Ovary (tissue), 9 donors: ENCODE measurements around the gene OBSCN. TPM values are rescaled to one million over a fixed set of nuclear protein-coding genes. Genes with fewer than 3 reads are reported as not detected.

ENCODE experiments used
- DNase-seq, 5 donors: peaks; one replicate each; pipeline ENCODE4 v3.0.0-alpha.2; 2019 to 2020
- H3K27ac ChIP-seq, 2 donors: fragments of 200-600 bp; one replicate each; pipeline versions ENCODE4 v1.5.1 to v1.8.0; 2019 to 2022
- H3K27me3 ChIP-seq: fragments of 200-600 bp; one replicate; pipeline ENCODE4 v1.8.0; 2022
- H3K36me3 ChIP-seq: fragments of 200-600 bp; sonication (generic); one replicate; pipeline ENCODE4 v1.5.1; 2019
- H3K4me1 ChIP-seq: one replicate; pipeline ENCODE4 v1.8.1; 2013; ENCODE audit warnings: mild to moderate bottlenecking, moderate library complexity; ENCODE audit not compliant: insufficient read depth
- H3K4me3 ChIP-seq: fragments of 200-600 bp; sonication (generic); one replicate; pipeline ENCODE4 v1.5.1; 2017
- H3K9me3 ChIP-seq, 2 donors: fragments of 200-600 bp in 1 of 2; sonication (generic) in 1 of 2; one replicate each; pipeline versions ENCODE4 v1.5.1 to v1.8.1; 2013 to 2019; ENCODE audit warnings: mild to moderate bottlenecking in 1 of 2, moderate library complexity in 1 of 2
- CTCF ChIP-seq, 3 donors: fragments of 450-650 bp in 2 of 3; fragments of 200-600 bp in 1 of 3; IDR thresholded peaks; one replicate each; pipeline versions ENCODE4 v1.5.1 to v1.8.0; 2016 to 2022; ENCODE audit warnings: antibody characterized with exemption in 3 of 3, mild to moderate bottlenecking in 1 of 3
- EP300 ChIP-seq: sonication (generic); formaldehyde crosslinking; IDR thresholded peaks from one replicate; pipeline ENCODE4 v1.6.1; 2017; ENCODE audit warnings: antibody characterized with exemption
- POLR2A ChIP-seq: fragments of 450-650 bp; IDR thresholded peaks from one replicate; pipeline ENCODE4 v1.6.1; 2017; ENCODE audit warnings: antibody characterized with exemption, mild to moderate bottlenecking, moderate library complexity
- WGBS, 3 donors: extraction: QIAGEN DNeasy Blood & Tissue Kit in 1 of 3; methylation state at CpG; one replicate each; pipeline versions ENCODE4 v1.1.5 to v1.1.7; 2013 to 2017; 5-methylcytosine and 5-hydroxymethylcytosine counted together
- intact Hi-C, 4 donors: fragments of 100-400 bp; cut with DNase I; formaldehyde crosslinking; loops; one replicate each; pipeline versions ENCODE4 v1.11.0 to v1.15.1; 2022 to 2023
- polyA plus RNA-seq, 2 donors: library from polyadenylated mRNA; stranded (reverse); fragments of 200-250 nt in 1 of 2; fragments of 350-450 nt in 1 of 2; fragmentation: Illumina TruSeq in 1 of 2; extraction: RNeasy Lipid Tissue Mini Kit (QIAGEN cat#74804) in 1 of 2; gene quantifications; one replicate each; pipeline ENCODE4 v1.2.3, GENCODE V29; 2013 to 2014
- total RNA-seq, 7 donors: library from RNA; depleted of rRNA in 2 of 7; stranded (reverse); fragments of >200 nt in 2 of 7; fragmentation: NEBNext Ultra II Directional in 3 of 7; extraction: Animal tissue kit (Norgen Biotek cat#: 25700) in 3 of 7; gene quantifications; one replicate each; pipeline versions ENCODE4 v1.1.0 to v1.2.4, GENCODE V29; 2016 to 2023
- donor health status: DM: no; HTN: no; CAD: no; lungs with moderate emphysema.
- donor health status: DM: no; HTN: no; CAD: no.
- donor health status: Bipolar disorder and iron deficiency.
- donor health status: DM: yes; HTN: yes; CAD: no.
- donor health status: DM: no; HTN: no; CAD: no.
- donor health status: DM: yes; HTN: yes; CAD: no.

Gene OBSCN
- total and polyA plus RNA-seq, 9 donors, result 3.5 to 37.1 (median 29.0) TPM

GRCh38 chr1:228190182-228190581, 17.7 kb upstream of the OBSCN start:
- H3K27ac ChIP-seq, result no peak overlapping the region
- intact Hi-C loops, result no loop called here
- no peaks in the 10 kb centered on the region for H3K27me3 ChIP-seq
- no peak for TF ChIP-seq EP300
- TF ChIP-seq POLR2A, result peak; percentile 15
- TF ChIP-seq CTCF (IDR thresholded peaks at IDR 0.05), result no peak
- DNase-seq, result peak in 1 of 5 donors; percentile 21
- H3K4me1 ChIP-seq, result no peaks in the 10 kb centered on the region
- H3K9me3 ChIP-seq, result no peaks in the 10 kb centered on the region
- H3K36me3 ChIP-seq, result no peaks in the 10 kb centered on the region
- WGBS, 3 donors, result 82 to 87% (median 83%) methylated on average over 14 of the region's 14 CpGs
- H3K4me3 ChIP-seq, result no peak overlapping the region

- H3K4me1 ChIP-seq, result no peaks in the 10 kb centered on the region
- intact Hi-C loops, result no loop called here
- DNase-seq, result no peak
- no peak overlapping the region for H3K4me3 ChIP-seq
- no peaks in the 10 kb centered on the region for H3K36me3 ChIP-seq
- no peaks in the 10 kb centered on the region for H3K9me3 ChIP-seq
- H3K27me3 ChIP-seq, result no peaks in the 10 kb centered on the region
- WGBS, 3 donors, result 82 to 94% (median 89%) methylated on average over 5 of the region's 5 CpGs
- H3K27ac ChIP-seq, result no peak overlapping the region
- TF ChIP-seq CTCF (IDR thresholded peaks at IDR 0.05) (no peak), EP300 (no peak), POLR2A (no peak)
These were observed 17.1 kb upstream of the OBSCN start for GRCh38 chr1:228190778-228191177.

GRCh38 chr1:228194436-228194835, 13.4 kb upstream of the OBSCN start:
- intact Hi-C loops, result no loop called here
- TF ChIP-seq EP300 (no peak), CTCF (IDR thresholded peaks at IDR 0.05) (no peak)
- H3K4me3 ChIP-seq, result no peak overlapping the region
- WGBS, 3 donors, result 72 to 85% (median 80%) methylated on average over 3 of the region's 3 CpGs
- H3K9me3 ChIP-seq, result peaks cover 0 to 2% of the 10 kb centered on the region in 2 donors
- no peaks in the 10 kb centered on the region for H3K27me3 ChIP-seq
- no peaks in the 10 kb centered on the region for H3K4me1 ChIP-seq
- no peaks in the 10 kb centered on the region for H3K36me3 ChIP-seq
- DNase-seq, result peak in 1 of 5 donors; percentile 7
- no peak overlapping the region for H3K27ac ChIP-seq

DNA sequence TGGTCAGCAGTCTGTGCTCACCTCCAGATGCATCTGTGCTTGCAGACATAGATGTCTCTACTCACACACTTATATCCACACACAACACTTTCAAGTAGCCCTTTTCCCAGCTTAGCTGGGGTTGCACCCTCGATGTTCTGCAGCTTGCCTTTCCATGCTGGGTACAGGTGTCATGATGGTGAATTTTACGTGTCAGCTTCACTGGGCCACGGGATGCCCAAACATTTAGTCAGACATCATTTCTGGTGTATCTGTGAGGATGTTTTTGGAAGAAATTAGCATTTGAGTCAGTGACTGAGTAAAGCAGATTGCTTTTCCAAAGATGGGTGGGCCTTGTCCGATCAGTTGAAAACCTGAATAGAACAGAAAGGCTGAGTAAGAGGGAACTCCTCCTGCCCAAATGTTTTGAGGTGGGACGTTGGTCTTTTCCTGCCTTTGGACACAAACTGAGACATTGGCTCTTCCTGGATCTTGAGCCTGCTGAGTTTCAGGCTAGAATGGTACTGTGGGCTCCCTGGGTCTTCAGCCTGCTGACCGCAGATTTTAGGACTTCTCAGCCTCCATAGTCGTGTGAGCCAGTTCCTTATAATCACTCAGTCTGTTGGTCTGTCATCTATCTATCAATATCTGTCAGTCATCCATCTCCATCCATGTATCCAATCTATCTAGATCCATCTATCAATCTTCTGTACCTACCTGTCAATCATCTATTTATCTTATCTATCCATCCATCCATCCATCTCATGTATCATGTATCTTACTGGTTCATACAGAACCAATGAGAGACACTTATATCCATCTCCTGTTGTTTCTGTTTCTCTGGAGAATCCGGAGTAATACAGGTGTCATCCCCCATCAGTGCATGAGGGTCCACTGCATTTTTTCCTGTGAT, 12.7 kb upstream of the OBSCN start:
- Histone ChIP-seq H3K27me3 (no peaks in the 10 kb centered on the region), H3K9me3 (peaks cover 0 to 2% of the 10 kb centered on the region in 2 donors), H3K4me1 (no peaks in the 10 kb centered on the region), H3K27ac (no peak overlapping the region), H3K36me3 (no peaks in the 10 kb centered on the region), H3K4me3 (no peak overlapping the region)
- TF ChIP-seq POLR2A (no peak), EP300 (no peak), CTCF (IDR thresholded peaks at IDR 0.05) (no peak)
- intact Hi-C loops, result no loop called here
- peak in 1 of 5 donors; percentile 1 for DNase-seq
- 88 to 94% (median 92%) methylated on average over 8 of the region's 8 CpGs for WGBS, 3 donors
